Mesodermal cell (in vitro differentiated cells): ENCODE results near the gene STXBP1.

ENCODE experiments used
- H3K27ac ChIP-seq: 2 replicates; pipeline ENCODE4 v1.7.0; 2013; ENCODE audit warnings: mild to moderate bottlenecking, low read depth, low read length, moderate library complexity; ENCODE audit not compliant: severe bottlenecking
- H3K36me3 ChIP-seq: 2 replicates; pipeline ENCODE4 v1.7.1; 2013; ENCODE audit warnings: mild to moderate bottlenecking, low read length, moderate library complexity; ENCODE audit not compliant: control insufficient read depth, insufficient read depth
- H3K4me1 ChIP-seq: one replicate; pipeline ENCODE4 v1.7.1; 2013; ENCODE audit warnings: mild to moderate bottlenecking, low read length; ENCODE audit not compliant: insufficient read depth, control insufficient read depth, poor library complexity, severe bottlenecking
- H3K4me3 ChIP-seq: 2 replicates; pipeline ENCODE4 v1.7.0; 2013; ENCODE audit warnings: low read length, control low read depth, mild to moderate bottlenecking; ENCODE audit not compliant: insufficient read depth, poor library complexity, severe bottlenecking; ENCODE audit errors: extremely low read depth
- H3K9me3 ChIP-seq: 2 replicates; pipeline ENCODE4 v1.7.1; 2013; ENCODE audit warnings: mild to moderate bottlenecking, low read length, moderate library complexity; ENCODE audit not compliant: control insufficient read depth
- WGBS, 2 experiments: methylation state at CpG; one replicate each; pipeline ENCODE4 v1.1.5; 2013; ENCODE audit warnings: missing lambda C conversion rate in 2 of 2; ENCODE audit not compliant: insufficient coverage in 2 of 2; 5-methylcytosine and 5-hydroxymethylcytosine counted together

STXBP1 gene

DNA sequence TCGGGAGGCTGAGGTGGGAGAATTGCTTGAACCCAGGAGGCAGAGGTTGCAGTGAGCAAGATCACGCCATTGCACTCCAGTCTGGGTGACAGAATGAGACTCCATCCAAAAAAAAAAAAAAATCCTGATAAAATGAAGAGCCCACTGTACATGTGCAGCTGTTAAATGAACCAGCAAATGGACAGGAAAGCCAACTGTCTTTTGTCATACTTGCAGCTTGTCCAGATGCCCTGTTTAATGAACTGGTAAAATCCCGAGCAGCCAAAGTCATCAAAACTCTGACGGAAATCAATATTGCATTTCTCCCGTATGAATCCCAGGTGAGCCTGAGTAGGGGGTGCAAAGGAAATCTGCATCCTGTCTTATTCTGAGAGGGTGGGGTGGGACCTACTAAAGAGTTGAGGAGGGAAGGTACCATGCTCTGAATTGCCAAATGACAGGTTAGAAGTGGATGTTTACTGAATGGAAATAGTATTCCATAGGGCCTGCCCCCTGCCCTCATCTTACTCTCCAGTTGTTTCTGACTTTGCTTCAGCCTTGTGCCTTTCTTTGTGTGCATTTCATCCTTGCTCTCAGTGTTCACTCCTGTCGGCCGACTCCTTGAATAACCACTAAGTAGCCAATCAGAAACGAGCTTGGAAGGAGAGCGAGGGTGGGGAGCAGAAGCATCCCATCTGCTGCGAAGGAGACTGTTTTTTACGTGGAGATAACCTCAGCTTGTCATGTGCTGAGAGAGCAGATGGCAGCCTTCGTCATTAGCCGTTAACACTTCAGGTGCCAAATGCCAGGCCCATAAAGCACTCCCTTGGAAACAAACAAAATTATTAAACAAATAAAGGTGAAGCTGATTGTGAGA is 49.0 kb downstream of the STXBP1 start:
- Histone ChIP-seq H3K36me3 (peaks cover 53% of the 10 kb centered on the region), H3K4me1 (no peaks in the 10 kb centered on the region), H3K4me3 (no peak overlapping the region), H3K9me3 (no peaks in the 10 kb centered on the region), H3K27ac (no peak overlapping the region)
- WGBS, 2 experiments, result 81 to 82% methylated on average over 9 to 11 of the region's 13 CpGs

- 83% methylated on average over 1 of the region's 1 CpG; no CpG with 5 or more reads in 1 of the 2 experiments for WGBS, 2 experiments
- H3K36me3 ChIP-seq, result peaks cover 53% of the 10 kb centered on the region
- no peak overlapping the region for H3K4me3 ChIP-seq
Measured at GRCh38 chr9:127662617-127663016, 50.5 kb downstream of the STXBP1 start.

GRCh38 chr9:127664324-127664677 is 52.2 kb downstream of the STXBP1 start:
- H3K36me3 ChIP-seq, result peaks cover 61% of the 10 kb centered on the region
- no peak overlapping the region for H3K27ac ChIP-seq
- WGBS, 2 experiments, result 97 to 98% methylated on average over 7 of the region's 7 CpGs
- H3K4me1 ChIP-seq, result no peaks in the 10 kb centered on the region
- no peaks in the 10 kb centered on the region for H3K9me3 ChIP-seq
- no peak overlapping the region for H3K4me3 ChIP-seq

More at GRCh38 chr9:127662617-127663016, 50.5 kb downstream of the STXBP1 start:
- no peak overlapping the region for H3K27ac ChIP-seq
- no peaks in the 10 kb centered on the region for H3K4me1 ChIP-seq
- H3K9me3 ChIP-seq, result no peaks in the 10 kb centered on the region

DNA sequence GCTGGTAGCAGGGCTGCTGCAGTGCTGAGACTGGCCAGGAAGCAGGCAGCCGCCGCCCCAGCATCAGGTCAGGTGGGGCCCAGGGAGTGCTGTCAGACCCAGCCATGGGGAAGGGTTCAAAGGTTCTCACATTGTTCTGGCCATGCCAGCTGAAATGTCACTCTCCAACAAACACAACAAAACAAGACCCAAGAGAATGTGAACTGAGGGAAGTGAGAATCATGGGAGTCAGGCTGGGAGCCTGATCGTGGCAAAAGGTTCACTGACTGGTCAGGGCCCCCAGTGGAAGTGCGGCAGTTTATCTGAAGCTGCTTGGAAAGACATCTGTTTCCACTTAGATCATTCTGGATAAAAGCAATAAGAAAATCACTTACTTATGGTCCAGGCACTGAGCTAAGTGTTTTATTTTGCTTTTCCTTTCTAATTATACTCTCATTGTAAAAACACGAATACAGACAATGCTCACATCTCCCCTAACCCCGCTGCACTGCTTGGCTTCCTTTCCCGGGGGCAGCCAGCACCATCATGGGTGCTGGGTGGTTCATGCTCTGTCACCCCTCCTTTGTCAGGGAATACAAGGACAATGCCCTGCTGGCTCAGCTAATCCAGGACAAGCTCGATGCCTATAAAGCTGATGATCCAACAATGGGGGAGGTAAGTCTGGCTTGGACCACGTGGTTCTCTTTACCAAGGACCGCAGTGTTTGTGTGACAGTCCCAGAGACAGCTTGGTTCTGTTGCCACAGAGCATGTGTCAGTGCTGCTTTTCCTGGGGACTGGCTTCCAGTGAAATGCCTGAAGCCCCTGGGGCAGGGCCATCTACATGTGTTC is 52.8 kb downstream of the STXBP1 start:
- Histone ChIP-seq H3K9me3 (no peaks in the 10 kb centered on the region), H3K27ac (no peak overlapping the region), H3K4me1 (no peaks in the 10 kb centered on the region), H3K4me3 (no peak overlapping the region), H3K36me3 (peaks cover 64% of the 10 kb centered on the region)
- 88 to 89% methylated on average over 9 to 10 of the region's 10 CpGs for WGBS, 2 experiments

- no peak overlapping the region for H3K4me3 ChIP-seq
- H3K9me3 ChIP-seq, result no peaks in the 10 kb centered on the region
- H3K4me1 ChIP-seq, result no peaks in the 10 kb centered on the region
- H3K36me3 ChIP-seq, result peaks cover 63% of the 10 kb centered on the region
- no peak overlapping the region for H3K27ac ChIP-seq
- 90 to 96% methylated on average over 3 of the region's 3 CpGs for WGBS, 2 experiments
Measured at GRCh38 chr9:127667127-127667844, 55.2 kb downstream of the STXBP1 start.

GRCh38 chr9:127667906-127668305 is 55.8 kb downstream of the STXBP1 start:
- 91 to 95% methylated on average over 16 to 18 of the region's 18 CpGs for WGBS, 2 experiments
- Histone ChIP-seq H3K4me3 (no peak overlapping the region), H3K36me3 (peaks cover 66% of the 10 kb centered on the region)

GRCh38 chr9:127673234-127673633 is 61.2 kb downstream of the STXBP1 start:
- no peaks in the 10 kb centered on the region for H3K4me1 ChIP-seq
- no peaks in the 10 kb centered on the region for H3K9me3 ChIP-seq
- WGBS, 2 experiments, result 88 to 95% methylated on average over 6 to 7 of the region's 7 CpGs
- no peak overlapping the region for H3K4me3 ChIP-seq
- H3K27ac ChIP-seq, result no peak overlapping the region
- peaks cover 68% of the 10 kb centered on the region for H3K36me3 ChIP-seq

More at GRCh38 chr9:127667906-127668305, 55.8 kb downstream of the STXBP1 start:
- no peak overlapping the region for H3K27ac ChIP-seq
- H3K4me1 ChIP-seq, result no peaks in the 10 kb centered on the region
- H3K9me3 ChIP-seq, result no peaks in the 10 kb centered on the region

DNA sequence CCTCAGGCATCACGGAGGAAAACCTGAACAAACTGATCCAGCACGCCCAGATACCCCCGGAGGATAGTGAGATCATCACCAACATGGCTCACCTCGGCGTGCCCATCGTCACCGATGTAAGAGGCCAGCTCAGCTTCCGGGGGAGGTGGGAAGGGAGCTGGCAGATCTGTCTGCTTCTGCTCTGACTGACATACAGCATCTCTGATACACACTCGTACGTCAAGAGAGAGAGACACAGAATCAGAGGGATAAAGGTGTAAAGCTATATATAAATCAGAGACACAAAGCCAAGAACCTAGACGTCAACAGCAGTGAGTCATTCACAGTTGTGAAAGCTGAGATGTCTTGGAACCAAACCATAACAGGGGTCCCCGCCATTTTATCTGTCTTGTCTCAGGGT is 64.6 kb downstream of the STXBP1 start:
- Histone ChIP-seq H3K27ac (no peak overlapping the region), H3K4me3 (no peak overlapping the region), H3K4me1 (no peaks in the 10 kb centered on the region), H3K9me3 (no peaks in the 10 kb centered on the region), H3K36me3 (peaks cover 86% of the 10 kb centered on the region)
- 93 to 96% methylated on average over 9 to 10 of the region's 12 CpGs for WGBS, 2 experiments

DNA sequence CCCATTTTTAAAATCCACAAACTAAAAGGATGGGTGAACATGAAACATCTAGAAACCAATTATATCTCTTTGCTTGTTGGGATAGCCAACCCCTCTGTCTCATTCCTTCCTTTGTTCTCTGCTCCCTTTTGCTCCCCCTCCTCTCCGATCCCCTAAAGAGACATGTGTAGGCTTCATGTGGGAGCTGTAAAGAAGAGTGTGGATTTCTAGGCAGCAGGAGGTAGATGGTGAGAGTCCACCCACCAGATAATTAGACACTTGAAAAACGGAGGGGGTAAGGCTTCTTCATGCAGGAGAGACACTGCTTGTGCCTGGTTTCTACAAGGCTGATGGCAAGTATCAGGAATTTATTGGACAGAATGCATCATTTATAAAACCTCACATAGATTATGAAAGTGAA is 67.4 kb downstream of the STXBP1 start:
- Histone ChIP-seq H3K4me3 (no peak overlapping the region), H3K9me3 (no peaks in the 10 kb centered on the region), H3K27ac (no peak overlapping the region), H3K36me3 (peaks cover 83% of the 10 kb centered on the region), H3K4me1 (peaks cover 11% of the 10 kb centered on the region)
- WGBS, 2 experiments, result no CpG with 5 or more reads among the region's 2 CpGs

DNA sequence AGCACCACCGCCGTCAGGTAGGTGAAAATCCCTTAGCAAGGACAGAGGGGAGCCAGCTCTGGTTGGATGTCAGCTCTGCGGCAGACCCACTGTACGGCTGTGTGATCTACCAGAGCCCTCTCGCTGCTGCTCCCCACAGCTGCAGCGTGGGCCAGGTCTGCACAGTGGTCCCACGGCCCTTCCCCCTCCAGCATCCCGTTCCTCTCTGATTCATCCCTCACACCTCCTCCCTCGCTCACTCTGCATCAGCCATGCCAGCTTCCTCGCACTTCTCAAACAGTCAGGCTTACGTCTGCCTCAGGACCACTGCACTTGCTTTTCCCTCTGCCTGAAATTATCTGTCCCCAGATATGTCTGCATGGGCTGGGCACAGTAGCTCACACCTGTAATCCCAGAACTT is 68.1 kb downstream of the STXBP1 start:
- WGBS, 2 experiments, result 80 to 91% methylated on average over 8 to 11 of the region's 11 CpGs

More for the DNA sequence above, 68.1 kb downstream of the STXBP1 start:
- Histone ChIP-seq H3K36me3 (peaks cover 84% of the 10 kb centered on the region), H3K4me1 (peaks cover 16% of the 10 kb centered on the region), H3K27ac (no peak overlapping the region), H3K9me3 (no peaks in the 10 kb centered on the region), H3K4me3 (no peak overlapping the region)
